GM12874 (cell line): Measurements from ENCODE around the gene ANO1.

Source experiments
- TF ChIP-seq, protein P1 (sequence below): IDR thresholded peaks from 2 replicates; pipeline ENCODE4 v1.5.1; 2011; ENCODE audit warnings: low read depth, mild to moderate bottlenecking, control low read depth, low read length, moderate library complexity; ENCODE audit not compliant: insufficient read depth

The ANO1 gene

DNA sequence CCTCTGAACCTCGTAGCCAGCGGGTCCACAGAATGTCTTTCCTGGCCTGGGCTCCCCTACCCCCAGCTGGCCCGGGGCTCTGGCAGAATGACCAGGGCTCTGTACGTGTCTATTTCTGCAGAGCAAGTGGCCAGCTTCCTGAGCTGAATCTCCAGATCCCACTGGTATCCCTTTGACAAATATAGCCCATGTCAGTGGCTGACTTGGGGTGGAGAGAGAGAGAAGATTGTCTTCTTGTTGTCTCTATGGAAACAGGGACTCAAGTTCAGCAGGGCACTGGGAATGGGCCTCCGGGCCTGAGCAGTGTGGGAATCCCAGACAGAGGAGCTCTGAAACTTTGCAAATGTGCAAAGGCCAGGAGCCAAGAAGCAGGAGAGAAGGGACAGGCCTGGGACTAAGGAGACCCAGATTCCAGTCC is 33.9 kb downstream of the ANO1 start:
- TF ChIP-seq, protein P1, sequence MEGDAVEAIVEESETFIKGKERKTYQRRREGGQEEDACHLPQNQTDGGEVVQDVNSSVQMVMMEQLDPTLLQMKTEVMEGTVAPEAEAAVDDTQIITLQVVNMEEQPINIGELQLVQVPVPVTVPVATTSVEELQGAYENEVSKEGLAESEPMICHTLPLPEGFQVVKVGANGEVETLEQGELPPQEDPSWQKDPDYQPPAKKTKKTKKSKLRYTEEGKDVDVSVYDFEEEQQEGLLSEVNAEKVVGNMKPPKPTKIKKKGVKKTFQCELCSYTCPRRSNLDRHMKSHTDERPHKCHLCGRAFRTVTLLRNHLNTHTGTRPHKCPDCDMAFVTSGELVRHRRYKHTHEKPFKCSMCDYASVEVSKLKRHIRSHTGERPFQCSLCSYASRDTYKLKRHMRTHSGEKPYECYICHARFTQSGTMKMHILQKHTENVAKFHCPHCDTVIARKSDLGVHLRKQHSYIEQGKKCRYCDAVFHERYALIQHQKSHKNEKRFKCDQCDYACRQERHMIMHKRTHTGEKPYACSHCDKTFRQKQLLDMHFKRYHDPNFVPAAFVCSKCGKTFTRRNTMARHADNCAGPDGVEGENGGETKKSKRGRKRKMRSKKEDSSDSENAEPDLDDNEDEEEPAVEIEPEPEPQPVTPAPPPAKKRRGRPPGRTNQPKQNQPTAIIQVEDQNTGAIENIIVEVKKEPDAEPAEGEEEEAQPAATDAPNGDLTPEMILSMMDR, result no peak

GRCh38 chr11:70113801-70114200 is 35.7 kb downstream of the ANO1 start:
- TF ChIP-seq, protein P1, result no peak

DNA sequence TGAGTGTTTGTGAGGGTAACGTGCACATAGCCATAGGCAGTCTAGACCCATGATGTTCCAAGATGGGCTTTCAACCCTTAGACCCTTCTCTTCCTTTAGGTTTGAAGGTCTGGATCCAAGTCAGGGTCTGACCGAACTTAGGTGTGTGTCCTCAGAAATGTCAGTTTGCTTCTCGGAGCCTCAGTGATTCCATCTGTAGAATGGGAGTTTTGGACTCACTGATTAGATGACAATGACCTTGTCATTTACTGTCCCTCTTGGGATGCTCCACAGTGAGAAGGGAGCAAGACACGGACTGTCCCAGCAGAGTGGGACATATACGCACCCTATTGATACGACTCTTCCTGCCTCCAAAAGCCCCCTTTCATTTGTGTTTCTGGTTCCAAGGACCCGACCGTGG is 37.7 kb downstream of the ANO1 start:
- TF ChIP-seq, protein P1, result no peak

GRCh38 chr11:70116386-70117065 is 38.4 kb downstream of the ANO1 start:
- TF ChIP-seq, protein P1, result no peak

DNA sequence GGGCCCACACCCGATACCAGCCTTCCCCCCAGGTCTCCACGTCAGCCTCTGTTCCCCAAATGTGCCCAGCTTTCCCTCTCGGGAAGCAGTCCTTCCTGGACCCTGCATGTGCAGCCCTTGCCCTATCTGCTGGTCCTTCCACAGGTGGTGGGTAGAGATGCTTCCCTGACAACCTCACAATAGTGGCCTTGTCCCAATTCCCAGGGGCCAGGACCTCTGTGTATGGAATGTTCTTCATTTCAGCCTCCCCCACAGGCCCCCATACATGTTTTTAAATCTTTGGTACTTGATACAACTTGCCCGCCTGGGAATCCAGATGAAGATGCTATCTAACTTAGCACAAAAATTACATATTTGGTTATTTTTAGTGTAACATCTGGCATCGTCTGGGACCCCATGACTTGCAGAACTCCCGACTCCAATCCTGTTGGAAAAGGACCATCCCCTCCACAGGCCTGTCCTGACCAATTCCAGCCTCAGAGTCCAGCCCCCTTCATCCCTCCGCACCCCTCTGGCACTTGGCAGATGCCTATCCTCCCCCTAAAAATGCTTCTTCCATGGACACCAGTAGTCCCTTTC is 39.5 kb downstream of the ANO1 start:
- TF ChIP-seq, protein P1, result no peak

DNA sequence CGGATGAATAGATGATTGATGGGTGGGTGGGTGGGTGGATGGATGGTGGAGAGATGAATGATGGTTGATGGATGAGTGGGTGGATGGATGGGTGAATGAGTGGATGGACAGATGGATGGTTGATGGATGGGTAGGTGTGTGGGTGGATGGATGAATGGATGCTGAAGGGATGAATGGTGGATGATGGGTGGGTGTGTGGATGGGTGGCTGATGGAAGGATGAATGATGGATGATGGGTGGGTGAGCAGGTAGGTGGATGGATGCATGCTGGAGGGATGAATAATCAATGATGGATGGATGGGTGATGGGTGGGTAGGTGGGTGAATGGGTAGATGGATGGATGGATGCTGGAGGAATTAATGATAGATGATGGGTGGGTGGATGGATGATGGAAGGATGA is 40.5 kb downstream of the ANO1 start:
- TF ChIP-seq, protein P1, result no peak

- TF ChIP-seq, protein P1, result no peak
These were observed 41.4 kb downstream of the ANO1 start for GRCh38 chr11:70119502-70119901.
